ENCODE results near the gene BLID.

- TF ChIP-seq SIN3A (IDR thresholded peaks at IDR 0.05; ENCODE audit: low read depth, low read length) (no peak), CTCF (IDR thresholded peaks at IDR 0.05 in 2 of 3, conservative IDR thresholded peaks at IDR 0.05 in 1 of 3; ENCODE audit: control insufficient read depth in 2 of 3, extremely low read depth in 1 of 3, insufficient read depth in 1 of 3, low read depth in 3 of 3, low read length in 3 of 3) (no peak), POLR2A (IDR thresholded peaks at IDR 0.05; ENCODE audit: low read depth, low read length) (no peak), JUND (IDR thresholded peaks at IDR 0.05; ENCODE audit: low read depth, low read length) (no peak), NBN (IDR thresholded peaks at IDR 0.05) (no peak), FOXK2 (IDR thresholded peaks at IDR 0.05) (no peak), FOXM1 (IDR thresholded peaks at IDR 0.05; ENCODE audit: low read depth, low read length) (no peak), REST (IDR thresholded peaks at IDR 0.05; ENCODE audit: low read depth, low read length) (no peak), EZH2 (IDR thresholded peaks at IDR 0.05; ENCODE audit: borderline replicate concordance, control insufficient read depth, low read depth, low read length) (no peak), EP300 (IDR thresholded peaks at IDR 0.05; ENCODE audit: borderline replicate concordance in 1 of 2, control insufficient read depth in 1 of 2, low read depth in 2 of 2, low read length in 2 of 2) (no peak), GABPA (IDR thresholded peaks at IDR 0.05; ENCODE audit: low read depth) (no peak), CHD4 (IDR thresholded peaks at IDR 0.05) (no peak), ELK1 (IDR thresholded peaks at IDR 0.05; ENCODE audit: low read depth, low read length) (no peak)
Observed at GRCh38 chr11:122103726-122104125, 12.3 kb downstream of the BLID start.
